ENCODE measurements around the gene RBKS. TPM values are rescaled to one million over a fixed set of nuclear protein-coding genes. Genes with fewer than 3 reads are reported as not detected.

The RBKS gene
- total RNA-seq, 2 donors from 2014 or later: 1.0 to 7.6 TPM

GRCh38 chr2:27737676-27738348 is 152.4 kb downstream of the RBKS start:
- WGBS, 2 donors: 57 to 59% methylated on average over 7 of the region's 7 CpGs
- DNase-seq (peak in 1 of 4 donors; percentile 59), ATAC-seq (peak; percentile 50)
- Histone ChIP-seq H3K4me3 (no peak overlapping the region), H3K4me1 (peaks cover 36% of the 10 kb centered on the region), H3K27me3 (no peaks in the 10 kb centered on the region), H3K27ac (peak overlapping the region in 3 of 4 donors; percentile 55 to 90 (median 87)), H3K36me3 (replicated peaks in 1 of 2; ENCODE audit: insufficient read depth in 1 of 2, low read depth in 2 of 2) (no peaks in the 10 kb centered on the region), H3K9me3 (no peaks in the 10 kb centered on the region)
- intact Hi-C loops (cut with DNase I): no loop called here
- peak in 1 of 7 experiments; percentile 9 for TF ChIP-seq CTCF (IDR thresholded peaks at IDR 0.05)
- no peak for TF ChIP-seq POLR2A (IDR thresholded peaks at IDR 0.05)

GRCh38 chr2:27736890-27737204 is 153.3 kb downstream of the RBKS start:
- H3K4me1 ChIP-seq: peaks cover 36% of the 10 kb centered on the region
- H3K36me3 ChIP-seq (replicated peaks in 1 of 2; ENCODE audit: insufficient read depth in 1 of 2, low read depth in 2 of 2): no peaks in the 10 kb centered on the region
- intact Hi-C loops (cut with DNase I): no loop called here
- H3K9me3 ChIP-seq: no peaks in the 10 kb centered on the region
- no peaks in the 10 kb centered on the region for H3K27me3 ChIP-seq
- no peak for TF ChIP-seq POLR2A (IDR thresholded peaks at IDR 0.05)
- TF ChIP-seq CTCF (IDR thresholded peaks at IDR 0.05): no peak
- DNase-seq (no peak), ATAC-seq (no peak)
- 94 to 97% methylated on average over 6 of the region's 6 CpGs for WGBS, 2 donors
- no peak overlapping the region for H3K4me3 ChIP-seq
- H3K27ac ChIP-seq: peak overlapping the region in 3 of 4 donors; percentile 55 to 90 (median 87)

GRCh38 chr2:27736031-27736889 is 153.9 kb downstream of the RBKS start:
- no peaks in the 10 kb centered on the region for H3K36me3 ChIP-seq (replicated peaks in 1 of 2; ENCODE audit: insufficient read depth in 1 of 2, low read depth in 2 of 2)
- no peaks in the 10 kb centered on the region for H3K9me3 ChIP-seq
- H3K27me3 ChIP-seq: no peaks in the 10 kb centered on the region
- intact Hi-C loops (cut with DNase I): no loop called here
- DNase-seq (no peak), ATAC-seq (no peak)
- H3K27ac ChIP-seq: peak overlapping the region; percentile 68 to 90 (median 86)
- TF ChIP-seq POLR2A (IDR thresholded peaks at IDR 0.05) (no peak), CTCF (IDR thresholded peaks at IDR 0.05) (no peak)
- 74 to 94% methylated on average over 7 to 10 of the region's 10 CpGs for WGBS, 2 donors
- peaks cover 36% of the 10 kb centered on the region for H3K4me1 ChIP-seq
- H3K4me3 ChIP-seq: no peak overlapping the region

GRCh38 chr2:27735263-27735904 is 154.8 kb downstream of the RBKS start:
- Histone ChIP-seq H3K27ac (peak overlapping the region; percentile 68 to 90 (median 86)), H3K36me3 (replicated peaks in 1 of 2; ENCODE audit: insufficient read depth in 1 of 2, low read depth in 2 of 2) (no peaks in the 10 kb centered on the region), H3K4me3 (peak overlapping the region in 1 of 2 donors; percentile 13), H3K4me1 (peaks cover 45% of the 10 kb centered on the region), H3K9me3 (no peaks in the 10 kb centered on the region), H3K27me3 (no peaks in the 10 kb centered on the region)
- intact Hi-C loops (cut with DNase I): no loop called here
- 3 to 15% methylated on average over 9 to 50 of the region's 51 CpGs for WGBS, 2 donors
- peak; percentile 92 for ATAC-seq
- peak; percentile 82 to 90 (median 87) for DNase-seq
- TF ChIP-seq POLR2A (IDR thresholded peaks at IDR 0.05) (peak; percentile 61 to 89 (median 86)), CTCF (IDR thresholded peaks at IDR 0.05) (peak in 4 of 7 experiments; percentile 4 to 30 (median 15))
